Measurements from ENCODE around the gene LRRK1.

DNA sequence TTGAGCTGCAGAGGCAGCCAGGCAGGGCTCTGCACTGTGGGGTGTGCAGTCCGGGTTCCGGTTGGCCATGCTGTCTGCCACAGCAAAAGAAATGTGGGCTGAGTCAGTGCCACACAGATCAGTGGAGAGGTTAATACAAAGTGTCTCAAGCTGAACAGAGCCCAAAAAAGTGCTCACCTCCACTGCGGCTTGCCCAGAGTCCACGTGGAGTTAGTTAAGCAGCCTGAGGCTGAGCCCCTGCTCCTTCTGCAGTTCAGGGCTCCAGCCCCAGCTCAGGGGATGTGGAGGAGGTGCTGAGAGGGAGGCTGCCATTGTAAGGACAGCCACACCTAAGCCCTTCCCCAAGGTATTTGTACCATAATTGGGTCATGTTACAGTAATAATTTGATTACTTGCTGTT is 85.3 kb downstream of the LRRK1 start:
- TF ChIP-seq, protein P1, sequence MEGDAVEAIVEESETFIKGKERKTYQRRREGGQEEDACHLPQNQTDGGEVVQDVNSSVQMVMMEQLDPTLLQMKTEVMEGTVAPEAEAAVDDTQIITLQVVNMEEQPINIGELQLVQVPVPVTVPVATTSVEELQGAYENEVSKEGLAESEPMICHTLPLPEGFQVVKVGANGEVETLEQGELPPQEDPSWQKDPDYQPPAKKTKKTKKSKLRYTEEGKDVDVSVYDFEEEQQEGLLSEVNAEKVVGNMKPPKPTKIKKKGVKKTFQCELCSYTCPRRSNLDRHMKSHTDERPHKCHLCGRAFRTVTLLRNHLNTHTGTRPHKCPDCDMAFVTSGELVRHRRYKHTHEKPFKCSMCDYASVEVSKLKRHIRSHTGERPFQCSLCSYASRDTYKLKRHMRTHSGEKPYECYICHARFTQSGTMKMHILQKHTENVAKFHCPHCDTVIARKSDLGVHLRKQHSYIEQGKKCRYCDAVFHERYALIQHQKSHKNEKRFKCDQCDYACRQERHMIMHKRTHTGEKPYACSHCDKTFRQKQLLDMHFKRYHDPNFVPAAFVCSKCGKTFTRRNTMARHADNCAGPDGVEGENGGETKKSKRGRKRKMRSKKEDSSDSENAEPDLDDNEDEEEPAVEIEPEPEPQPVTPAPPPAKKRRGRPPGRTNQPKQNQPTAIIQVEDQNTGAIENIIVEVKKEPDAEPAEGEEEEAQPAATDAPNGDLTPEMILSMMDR (IDR thresholded peaks at IDR 0.05) = no peak
- TF ChIP-seq POLR2A (IDR thresholded peaks at IDR 0.05) = no peak
